Activated T-cell treated with anti-CD3 and anti-CD28 coated beads for 1 hour (primary cell): ENCODE measurements around the gene EIPR1.
"Not testable (repeated sequence)": the region's sequence is repeated elsewhere in the genome, so short reads cannot be mapped to it uniquely, and the experiment has no call there.

ENCODE experiments used
- DNase-seq: peaks from one replicate; pipeline ENCODE4 v3.0.0-alpha.2; 2020; ENCODE audit warnings: low read depth

Gene EIPR1

GRCh38 chr2:3192920-3193319 lies 184.7 kb downstream of the EIPR1 start:
- no peak for DNase-seq

- no peak for DNase-seq
These were observed 185.3 kb downstream of the EIPR1 start for GRCh38 chr2:3192281-3192818.

GRCh38 chr2:3189961-3190360 lies 187.7 kb downstream of the EIPR1 start:
- no peak for DNase-seq

- DNase-seq, result no peak
These were observed 188.5 kb downstream of the EIPR1 start for GRCh38 chr2:3189076-3189591.

GRCh38 chr2:3188405-3188946 lies 189.1 kb downstream of the EIPR1 start:
- DNase-seq, result no peak

- DNase-seq, result no peak
These were observed 190.2 kb downstream of the EIPR1 start for GRCh38 chr2:3187467-3187866.

GRCh38 chr2:3186766-3187165 lies 190.9 kb downstream of the EIPR1 start:
- no peak for DNase-seq

GRCh38 chr2:3185910-3186309 lies 191.7 kb downstream of the EIPR1 start:
- DNase-seq, result no peak

- no peak for DNase-seq
These were observed 192.4 kb downstream of the EIPR1 start for GRCh38 chr2:3185256-3185655.

- no peak for DNase-seq
These were observed 193.5 kb downstream of the EIPR1 start for GRCh38 chr2:3184167-3184566.

- no peak for DNase-seq
These were observed 193.9 kb downstream of the EIPR1 start for GRCh38 chr2:3183766-3184165.

- DNase-seq, result no peak
These were observed 194.8 kb downstream of the EIPR1 start for GRCh38 chr2:3182848-3183247.

GRCh38 chr2:3181416-3182010 lies 196.1 kb downstream of the EIPR1 start:
- no peak for DNase-seq

- not testable (repeated sequence) for DNase-seq
These were observed 196.8 kb downstream of the EIPR1 start for GRCh38 chr2:3180909-3181221.

GRCh38 chr2:3180082-3180908 lies 197.3 kb downstream of the EIPR1 start:
- DNase-seq, result no peak

GRCh38 chr2:3179626-3180025 lies 198.0 kb downstream of the EIPR1 start:
- no peak for DNase-seq

- DNase-seq, result no peak
These were observed 198.4 kb downstream of the EIPR1 start for GRCh38 chr2:3179208-3179607.

GRCh38 chr2:3178578-3179031 lies 199.0 kb downstream of the EIPR1 start:
- no peak for DNase-seq

- DNase-seq, result no peak
These were observed 199.6 kb downstream of the EIPR1 start for GRCh38 chr2:3177891-3178577.

- no peak for DNase-seq
These were observed 200.8 kb downstream of the EIPR1 start for GRCh38 chr2:3176869-3177255.

GRCh38 chr2:3176071-3176868 lies 201.3 kb downstream of the EIPR1 start:
- DNase-seq, result no peak

- no peak for DNase-seq
These were observed 202.1 kb downstream of the EIPR1 start for GRCh38 chr2:3175568-3175955.
